AG09309 (cell line): ENCODE measurements around the gene GRK5.

Source experiments
- DNase-seq: peaks from one replicate; pipeline ENCODE4 v3.0.0-alpha.2; 2010; ENCODE audit warnings: low read depth
- H3K4me3 ChIP-seq: 2 replicates; pipeline ENCODE4 v1.5.1; 2011; ENCODE audit warnings: mild to moderate bottlenecking, low read depth, low read length, moderate library complexity; ENCODE audit not compliant: control insufficient read depth
- CTCF ChIP-seq: IDR thresholded peaks from 2 replicates; pipeline ENCODE4 v1.5.1; 2011; ENCODE audit warnings: mild to moderate bottlenecking, low read depth, low read length, inconsistent platforms; ENCODE audit not compliant: insufficient read depth, control insufficient read depth; ENCODE audit errors: missing control alignments

Gene GRK5

GRCh38 chr10:119285495-119286267, 78.3 kb downstream of the GRK5 start:
- H3K4me3 ChIP-seq, result no peak overlapping the region
- no peak for TF ChIP-seq CTCF
- DNase-seq, result no peak

- no peak for DNase-seq
- H3K4me3 ChIP-seq, result no peak overlapping the region
- no peak for TF ChIP-seq CTCF
Measured at GRCh38 chr10:119286516-119286915, 79.1 kb downstream of the GRK5 start.

GRCh38 chr10:119286983-119287633, 79.7 kb downstream of the GRK5 start:
- H3K4me3 ChIP-seq, result no peak overlapping the region
- no peak for DNase-seq
- TF ChIP-seq CTCF, result no peak

- no peak overlapping the region for H3K4me3 ChIP-seq
- no peak for TF ChIP-seq CTCF
Measured at GRCh38 chr10:119288574-119289001, 81.2 kb downstream of the GRK5 start.

GRCh38 chr10:119289227-119289920, 82.0 kb downstream of the GRK5 start:
- H3K4me3 ChIP-seq, result no peak overlapping the region
- DNase-seq, result no peak
- no peak for TF ChIP-seq CTCF

More at GRCh38 chr10:119288574-119289001, 81.2 kb downstream of the GRK5 start:
- no peak for DNase-seq

GRCh38 chr10:119290301-119291048, 83.1 kb downstream of the GRK5 start:
- no peak overlapping the region for H3K4me3 ChIP-seq
- TF ChIP-seq CTCF, result peak; percentile 30
- DNase-seq, result no peak
